Right lobe of liver (tissue), 6 donors: ENCODE data around the gene SART3. TPM values are rescaled to one million over a fixed set of nuclear protein-coding genes. Genes with fewer than 3 reads are reported as not detected.

Source experiments
- ATAC-seq, 4 donors: fragments of 200-7000 bp; cut with Tn5 transposase; one replicate each; pipeline ENCODE4 v1.9.1; 2020; ENCODE audit warnings: mild to moderate bottlenecking in 4 of 4, moderate library complexity in 4 of 4
- DNase-seq, 3 donors: peaks; one replicate each; pipeline ENCODE4 v3.0.0-alpha.2; 2020
- H3K27ac ChIP-seq, 3 donors: fragments of 200-600 bp; one replicate each; pipeline ENCODE4 v1.8.0; 2022
- H3K27me3 ChIP-seq, 2 donors: fragments of 200-600 bp; one replicate each; pipeline ENCODE4 v1.8.0; 2022
- H3K36me3 ChIP-seq, 4 donors: fragments of 200-600 bp; sonication (generic) in 1 of 4; one replicate each; pipeline versions ENCODE4 v1.5.1 to v1.8.0; 2017 to 2022; ENCODE audit warnings: control low read depth in 1 of 4
- H3K4me1 ChIP-seq, 4 donors: fragments of 200-600 bp; sonication (generic) in 1 of 4; one replicate each; pipeline versions ENCODE4 v1.5.1 to v1.8.0; 2017 to 2022; ENCODE audit warnings: control low read depth in 1 of 4
- H3K4me3 ChIP-seq, 3 donors: fragments of 200-600 bp; one replicate each; pipeline ENCODE4 v1.8.0; 2022
- H3K9me3 ChIP-seq, 4 donors: fragments of 200-600 bp; sonication (generic) in 1 of 4; one replicate each; pipeline versions ENCODE4 v1.5.1 to v1.8.0; 2017 to 2022; ENCODE audit warnings: control low read depth in 1 of 4
- POLR2A ChIP-seq: fragments of 450-650 bp; IDR thresholded peaks from one replicate; pipeline ENCODE4 v1.6.1; 2017; ENCODE audit warnings: antibody characterized with exemption, mild to moderate bottlenecking
- WGBS: methylation state at CpG from one replicate; pipeline ENCODE4 v1.1.6; 2018; ENCODE audit warnings: low coverage, low lambda C conversion rate; ENCODE audit not compliant: insufficient coverage; ENCODE audit errors: missing lambda C conversion rate; 5-methylcytosine and 5-hydroxymethylcytosine counted together
- intact Hi-C, 2 donors: fragments of 100-400 bp; cut with DNase I; formaldehyde crosslinking; loops; one replicate each; pipeline versions ENCODE4 v1.11.2 to v1.14.1; 2022
- total RNA-seq, 6 experiments: library from RNA; depleted of rRNA in 2 of 6; stranded (reverse); fragments of >200 nt in 2 of 6; fragmentation: NEBNext Ultra II Directional in 3 of 6; extraction: Animal tissue kit (Norgen Biotek cat#: 25700) in 3 of 6; gene quantifications; one replicate each; pipeline versions ENCODE4 v1.1.0 to v1.2.4, GENCODE V29; 2016 to 2023
- TF ChIP-seq, protein P1 (sequence below), 4 donors: fragments of 200-600 bp in 3 of 4; fragments of 450-650 bp in 1 of 4; IDR thresholded peaks; one replicate each; pipeline versions ENCODE4 v1.5.1 to v1.8.0; 2016 to 2022; ENCODE audit warnings: antibody characterized with exemption in 4 of 4, mild to moderate bottlenecking in 2 of 4
- donor health status: DM: no; HTN: yes; CAD: no.
- donor health status: DM: no; HTN: no; CAD: no.
- donor health status: DM: no; HTN: no; CAD: no.
- donor health status: DM: no; HTN: yes; CAD: no.
- donor health status: DM: no; HTN: yes; CAD: no.

SART3 gene
- total RNA-seq, 6 experiments from 2014 or later, result 13.2 to 28.4 (median 20.6) TPM

- Histone ChIP-seq H3K4me3 (no peak overlapping the region), H3K9me3 (no peaks in the 10 kb centered on the region), H3K36me3 (no peaks in the 10 kb centered on the region), H3K27me3 (no peaks in the 10 kb centered on the region), H3K4me1 (no peaks in the 10 kb centered on the region), H3K27ac (no peak overlapping the region)
- ATAC-seq (no peak), DNase-seq (no peak)
- intact Hi-C loops, result no loop called here
- 57% methylated on average over 5 of the region's 6 CpGs for WGBS
- TF ChIP-seq POLR2A, result no peak
- TF ChIP-seq, protein P1, sequence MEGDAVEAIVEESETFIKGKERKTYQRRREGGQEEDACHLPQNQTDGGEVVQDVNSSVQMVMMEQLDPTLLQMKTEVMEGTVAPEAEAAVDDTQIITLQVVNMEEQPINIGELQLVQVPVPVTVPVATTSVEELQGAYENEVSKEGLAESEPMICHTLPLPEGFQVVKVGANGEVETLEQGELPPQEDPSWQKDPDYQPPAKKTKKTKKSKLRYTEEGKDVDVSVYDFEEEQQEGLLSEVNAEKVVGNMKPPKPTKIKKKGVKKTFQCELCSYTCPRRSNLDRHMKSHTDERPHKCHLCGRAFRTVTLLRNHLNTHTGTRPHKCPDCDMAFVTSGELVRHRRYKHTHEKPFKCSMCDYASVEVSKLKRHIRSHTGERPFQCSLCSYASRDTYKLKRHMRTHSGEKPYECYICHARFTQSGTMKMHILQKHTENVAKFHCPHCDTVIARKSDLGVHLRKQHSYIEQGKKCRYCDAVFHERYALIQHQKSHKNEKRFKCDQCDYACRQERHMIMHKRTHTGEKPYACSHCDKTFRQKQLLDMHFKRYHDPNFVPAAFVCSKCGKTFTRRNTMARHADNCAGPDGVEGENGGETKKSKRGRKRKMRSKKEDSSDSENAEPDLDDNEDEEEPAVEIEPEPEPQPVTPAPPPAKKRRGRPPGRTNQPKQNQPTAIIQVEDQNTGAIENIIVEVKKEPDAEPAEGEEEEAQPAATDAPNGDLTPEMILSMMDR (IDR thresholded peaks at IDR 0.05), result no peak
Measured at GRCh38 chr12:108477881-108478259, 83.1 kb downstream of the SART3 start.

- H3K4me3 ChIP-seq, result no peak overlapping the region
- ATAC-seq, result no peak
- 54% methylated on average over 8 of the region's 11 CpGs for WGBS
- no peaks in the 10 kb centered on the region for H3K9me3 ChIP-seq
- no peaks in the 10 kb centered on the region for H3K4me1 ChIP-seq
- H3K36me3 ChIP-seq, result no peaks in the 10 kb centered on the region
- H3K27me3 ChIP-seq, result no peaks in the 10 kb centered on the region
- no peak overlapping the region for H3K27ac ChIP-seq
- intact Hi-C loops, result no loop called here
- no peak for DNase-seq
- TF ChIP-seq, protein P1 (IDR thresholded peaks at IDR 0.05), result no peak
- no peak for TF ChIP-seq POLR2A
Measured at GRCh38 chr12:108477055-108477880, 83.7 kb downstream of the SART3 start.

- intact Hi-C loops, result no loop called here
- no peaks in the 10 kb centered on the region for H3K36me3 ChIP-seq
- 6% methylated on average over 2 of the region's 2 CpGs for WGBS
- H3K4me3 ChIP-seq, result no peak overlapping the region
- no peaks in the 10 kb centered on the region for H3K27me3 ChIP-seq
- ATAC-seq (no peak), DNase-seq (no peak)
- H3K9me3 ChIP-seq, result no peaks in the 10 kb centered on the region
- no peaks in the 10 kb centered on the region for H3K4me1 ChIP-seq
- TF ChIP-seq POLR2A, result no peak
- TF ChIP-seq, protein P1 (IDR thresholded peaks at IDR 0.05), result no peak
- H3K27ac ChIP-seq, result no peak overlapping the region
Measured at GRCh38 chr12:108475396-108475795, 85.6 kb downstream of the SART3 start.

GRCh38 chr12:108473400-108474055, 87.4 kb downstream of the SART3 start:
- Histone ChIP-seq H3K4me1 (no peaks in the 10 kb centered on the region), H3K36me3 (no peaks in the 10 kb centered on the region), H3K4me3 (no peak overlapping the region), H3K9me3 (no peaks in the 10 kb centered on the region), H3K27ac (no peak overlapping the region), H3K27me3 (no peaks in the 10 kb centered on the region)
- WGBS, result 61% methylated on average over 5 of the region's 5 CpGs
- intact Hi-C loops, result no loop called here
- ATAC-seq (no peak), DNase-seq (no peak)
- no peak for TF ChIP-seq POLR2A
- TF ChIP-seq, protein P1 (IDR thresholded peaks at IDR 0.05), result no peak

Other genes starting within 250 kb of the SART3 start
- 1 to 10 TPM; 1.5 to 8.2 (median 4.2) TPM for gene CMKLR1, start 221.9 kb downstream of the SART3 start, total RNA-seq
- gene FICD, start 45.9 kb downstream of the SART3 start, total RNA-seq, result 1 to 10 TPM; 2.8 to 8.4 (median 5.6) TPM
- gene ISCU, start 1.4 kb upstream of the SART3 start, total RNA-seq, result 10 to 100 TPM; 36.7 to 81.8 (median 58.4) TPM
- gene TMEM119, start 36.9 kb upstream of the SART3 start, total RNA-seq, result under 1 TPM in 4 of 6 experiments, not detected in 2; 0.09 to 0.38 (median 0.22) TPM
- 1 to 10 TPM; 1.5 to 6.0 (median 3.1) TPM for gene SELPLG, start 72.7 kb upstream of the SART3 start, total RNA-seq
- gene CORO1C, start 170.3 kb upstream of the SART3 start, total RNA-seq, result 100 to 1,000 TPM in 1 of 6 experiments, 10 to 100 TPM in 5; 36.6 to 100 (median 57.5) TPM